Body of pancreas (tissue), 4 donors: ENCODE measurements around the gene PSTK. TPM values are rescaled to one million over a fixed set of nuclear protein-coding genes. Genes with fewer than 3 reads are reported as not detected.

Source experiments
- ATAC-seq: fragments of 150-250 bp; one replicate; pipeline ENCODE4 v1.9.1; 2016
- DNase-seq, 4 donors: peaks; one replicate each; pipeline ENCODE4 v3.0.0-alpha.2; 2019
- H3K27ac ChIP-seq, 4 donors: fragments of 200-600 bp; sonication (generic); 1 replicate in 3 of 4; 2 replicates in 1 of 4; pipeline versions ENCODE4 v1.5.1 to v1.6.1; 2016 to 2019; ENCODE audit warnings: mild to moderate bottlenecking in 1 of 4, mixed read lengths in 1 of 4, moderate library complexity in 1 of 4
- H3K27me3 ChIP-seq, 2 donors: fragments of 200-600 bp; sonication (generic); one replicate each; pipeline ENCODE4 v1.6.0; 2016; ENCODE audit warnings: mild to moderate bottlenecking in 1 of 2
- H3K36me3 ChIP-seq, 2 donors: fragments of 200-600 bp; sonication (generic); replicated peaks in 1 of 2; 2 replicates each; pipeline ENCODE4 v1.5.1; 2016; ENCODE audit warnings: low read depth in 2 of 2; ENCODE audit not compliant: insufficient read depth in 1 of 2
- H3K4me1 ChIP-seq: fragments of 200-600 bp; sonication (generic); one replicate; pipeline ENCODE4 v1.6.0; 2016
- H3K4me3 ChIP-seq, 2 donors: fragments of 200-600 bp; sonication (generic); 1 replicate in 1 of 2; 2 replicates in 1 of 2; pipeline ENCODE4 v1.5.1; 2016 to 2019
- H3K9me3 ChIP-seq, 3 donors: fragments of 200-600 bp; sonication (generic); 1 replicate in 2 of 3; 2 replicates in 1 of 3; pipeline ENCODE4 v1.5.1; 2016
- POLR2A ChIP-seq, 3 donors: fragments of 450-650 bp; IDR thresholded peaks; one replicate each; pipeline ENCODE4 v1.6.1; 2016; ENCODE audit warnings: antibody characterized with exemption in 3 of 3, mild to moderate bottlenecking in 2 of 3
- WGBS, 2 donors: methylation state at CpG; one replicate each; pipeline ENCODE4 v1.1.5; 2017; 5-methylcytosine and 5-hydroxymethylcytosine counted together
- intact Hi-C: fragments of 100-400 bp; cut with DNase I; formaldehyde crosslinking; loops from one replicate; pipeline ENCODE4 v1.15.1; 2023
- total RNA-seq, 2 donors: library from RNA; depleted of rRNA; stranded (reverse); fragments of >200 nt; gene quantifications; one replicate each; pipeline ENCODE4 v1.1.0, GENCODE V29; 2016
- TF ChIP-seq, protein P1 (sequence below), 7 experiments: fragments of 450-650 bp in 4 of 7; fragments of 200-600 bp in 3 of 7; sonication (generic) in 3 of 7; IDR thresholded peaks; one replicate each; pipeline ENCODE4 v1.5.1; 2016 to 2019; ENCODE audit warnings: antibody characterized with exemption in 7 of 7

The PSTK gene
- total RNA-seq, 2 donors from 2014 or later, result 1.6 to 1.8 TPM

- WGBS, 2 donors, result 11 to 24% methylated on average over 1 of the region's 1 CpG
- intact Hi-C loops, result no loop called here
- Histone ChIP-seq H3K27ac (peak overlapping the region in 3 of 4 donors; percentile 9 to 41 (median 19)), H3K4me1 (peaks cover 27% of the 10 kb centered on the region), H3K9me3 (no peaks in the 10 kb centered on the region), H3K4me3 (no peak overlapping the region), H3K36me3 (no peaks in the 10 kb centered on the region), H3K27me3 (no peaks in the 10 kb centered on the region)
- TF ChIP-seq POLR2A (IDR thresholded peaks at IDR 0.05), result no peak
- TF ChIP-seq, protein P1, sequence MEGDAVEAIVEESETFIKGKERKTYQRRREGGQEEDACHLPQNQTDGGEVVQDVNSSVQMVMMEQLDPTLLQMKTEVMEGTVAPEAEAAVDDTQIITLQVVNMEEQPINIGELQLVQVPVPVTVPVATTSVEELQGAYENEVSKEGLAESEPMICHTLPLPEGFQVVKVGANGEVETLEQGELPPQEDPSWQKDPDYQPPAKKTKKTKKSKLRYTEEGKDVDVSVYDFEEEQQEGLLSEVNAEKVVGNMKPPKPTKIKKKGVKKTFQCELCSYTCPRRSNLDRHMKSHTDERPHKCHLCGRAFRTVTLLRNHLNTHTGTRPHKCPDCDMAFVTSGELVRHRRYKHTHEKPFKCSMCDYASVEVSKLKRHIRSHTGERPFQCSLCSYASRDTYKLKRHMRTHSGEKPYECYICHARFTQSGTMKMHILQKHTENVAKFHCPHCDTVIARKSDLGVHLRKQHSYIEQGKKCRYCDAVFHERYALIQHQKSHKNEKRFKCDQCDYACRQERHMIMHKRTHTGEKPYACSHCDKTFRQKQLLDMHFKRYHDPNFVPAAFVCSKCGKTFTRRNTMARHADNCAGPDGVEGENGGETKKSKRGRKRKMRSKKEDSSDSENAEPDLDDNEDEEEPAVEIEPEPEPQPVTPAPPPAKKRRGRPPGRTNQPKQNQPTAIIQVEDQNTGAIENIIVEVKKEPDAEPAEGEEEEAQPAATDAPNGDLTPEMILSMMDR (IDR thresholded peaks at IDR 0.05), result no peak
- ATAC-seq (peak; percentile 30), DNase-seq (no peak)
Measured at GRCh38 chr10:123019941-123020703, 39.9 kb downstream of the PSTK start.

DNA sequence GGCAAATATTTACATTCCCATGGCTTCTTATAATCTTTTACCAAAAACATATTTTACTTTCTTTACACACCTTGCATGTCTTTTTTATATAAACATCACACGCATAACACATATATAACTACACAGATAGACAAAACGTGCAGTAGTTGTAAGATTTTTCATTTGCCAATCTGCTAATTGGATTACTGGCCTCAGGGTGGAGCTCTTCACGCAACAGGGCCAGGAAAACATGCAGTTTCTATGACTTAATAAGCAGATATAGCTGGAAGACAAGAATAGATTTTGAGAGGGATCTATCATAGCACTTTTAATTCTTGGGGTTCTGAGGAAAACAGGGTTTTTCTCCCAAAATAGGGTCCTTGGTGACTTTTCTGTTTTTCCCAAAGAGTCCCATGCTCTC, 41.3 kb downstream of the PSTK start:
- no peaks in the 10 kb centered on the region for H3K9me3 ChIP-seq
- H3K36me3 ChIP-seq, result no peaks in the 10 kb centered on the region
- TF ChIP-seq POLR2A (IDR thresholded peaks at IDR 0.05), result no peak
- TF ChIP-seq, protein P1 (IDR thresholded peaks at IDR 0.05), result peak in 6 of 7 experiments; percentile 12 to 34 (median 18)
- ATAC-seq (no peak), DNase-seq (peak in 1 of 4 donors; percentile 24)
- no peak overlapping the region for H3K4me3 ChIP-seq
- peaks cover 27% of the 10 kb centered on the region for H3K4me1 ChIP-seq
- H3K27me3 ChIP-seq, result no peaks in the 10 kb centered on the region
- intact Hi-C loops, result no loop called here
- no peak overlapping the region for H3K27ac ChIP-seq
- WGBS, 2 donors, result 30 to 40% methylated on average over 3 of the region's 3 CpGs

DNA sequence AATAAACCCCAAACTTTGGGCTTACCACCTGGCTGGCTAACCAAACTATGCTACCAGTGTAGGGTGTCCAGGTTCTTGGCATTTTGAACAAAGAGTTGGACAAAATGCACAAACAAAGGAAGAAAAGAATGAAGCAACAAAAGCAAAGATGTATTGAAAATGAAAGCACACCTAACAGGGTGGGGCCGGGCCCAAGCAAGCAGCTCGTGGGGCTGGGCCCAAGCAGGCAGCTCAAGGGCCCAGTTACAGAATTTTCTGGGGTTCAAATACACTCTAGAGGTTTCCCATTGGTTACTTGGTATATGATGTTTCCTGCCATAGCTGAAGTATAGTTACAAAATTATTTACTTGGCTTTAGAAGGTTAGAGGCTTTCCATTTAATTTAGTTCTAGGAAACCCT, 44.3 kb downstream of the PSTK start:
- no peak overlapping the region for H3K27ac ChIP-seq
- no peaks in the 10 kb centered on the region for H3K9me3 ChIP-seq
- no peaks in the 10 kb centered on the region for H3K36me3 ChIP-seq
- intact Hi-C loops, result no loop called here
- WGBS, 2 donors, result 94 to 95% methylated on average over 2 of the region's 2 CpGs
- no peak overlapping the region for H3K4me3 ChIP-seq
- H3K27me3 ChIP-seq, result no peaks in the 10 kb centered on the region
- TF ChIP-seq POLR2A (IDR thresholded peaks at IDR 0.05), result no peak
- TF ChIP-seq, protein P1 (IDR thresholded peaks at IDR 0.05), result no peak
- no peak for ATAC-seq
- no peak for DNase-seq
- H3K4me1 ChIP-seq, result peaks cover 24% of the 10 kb centered on the region

DNA sequence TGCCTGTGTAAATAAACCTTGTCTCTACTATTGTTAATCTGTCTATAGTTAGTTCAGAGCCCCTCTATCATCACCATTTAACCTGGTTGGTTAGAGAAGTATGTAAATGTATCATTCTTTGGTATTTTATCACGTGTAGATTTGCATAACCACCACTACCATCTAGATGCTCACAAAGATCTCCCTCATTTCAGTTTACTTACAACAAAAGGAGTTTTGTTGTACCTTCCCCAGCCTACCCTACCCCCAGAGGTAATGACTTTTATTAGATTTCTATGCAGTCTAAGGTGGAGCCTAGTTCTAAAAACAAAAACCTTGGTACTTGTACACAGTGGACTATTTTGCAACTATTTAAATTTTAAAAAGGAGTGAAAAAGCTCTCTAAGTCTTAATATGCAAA, 46.1 kb downstream of the PSTK start:
- Histone ChIP-seq H3K27ac (no peak overlapping the region), H3K4me3 (no peak overlapping the region), H3K4me1 (peaks cover 7% of the 10 kb centered on the region), H3K27me3 (no peaks in the 10 kb centered on the region), H3K36me3 (no peaks in the 10 kb centered on the region), H3K9me3 (no peaks in the 10 kb centered on the region)
- no peak for DNase-seq
- intact Hi-C loops, result no loop called here
- 42 to 56% methylated on average over 1 of the region's 1 CpG for WGBS, 2 donors
- no peak for TF ChIP-seq POLR2A (IDR thresholded peaks at IDR 0.05)
- TF ChIP-seq, protein P1 (IDR thresholded peaks at IDR 0.05), result no peak
- no peak for ATAC-seq

GRCh38 chr10:123027861-123028260, 47.7 kb downstream of the PSTK start:
- H3K27ac ChIP-seq, result no peak overlapping the region
- ATAC-seq, result no peak
- no peaks in the 10 kb centered on the region for H3K4me1 ChIP-seq
- H3K9me3 ChIP-seq, result no peaks in the 10 kb centered on the region
- no peaks in the 10 kb centered on the region for H3K27me3 ChIP-seq
- no peaks in the 10 kb centered on the region for H3K36me3 ChIP-seq
- intact Hi-C loops, result no loop called here
- DNase-seq, result no peak
- TF ChIP-seq, protein P1 (IDR thresholded peaks at IDR 0.05), result no peak
- H3K4me3 ChIP-seq, result no peak overlapping the region
